GM18907 (cell line): ENCODE measurements around the gene SAP30BP.

ENCODE experiments used
- ATAC-seq: cut with Tn5 transposase; IDR thresholded peaks from one replicate; pipeline ENCODE4 v1.9.1; 2021; ENCODE audit warnings: mild to moderate bottlenecking, moderate library complexity; ENCODE audit not compliant: unreplicated experiment

The SAP30BP gene

GRCh38 chr17:75755205-75755901 is 88.2 kb downstream of the SAP30BP start:
- no peak for ATAC-seq

GRCh38 chr17:75755990-75756389 is 88.9 kb downstream of the SAP30BP start:
- ATAC-seq, result no peak

- no peak for ATAC-seq
Measured at GRCh38 chr17:75756451-75757085, 89.4 kb downstream of the SAP30BP start.

GRCh38 chr17:75757086-75757681 is 90.0 kb downstream of the SAP30BP start:
- no peak for ATAC-seq
